ENCODE measurements around the gene AGBL1. TPM values are rescaled to one million over a fixed set of nuclear protein-coding genes. Genes with fewer than 3 reads are reported as not detected.

The AGBL1 gene
- total RNA-seq, 1 donor from 2014 or later = not detected

GRCh38 chr15:86894269-86894668 is 814.6 kb downstream of the AGBL1 start:
- no peak for ATAC-seq
- no peak for DNase-seq (ENCODE audit: low spot score)

- DNase-seq (ENCODE audit: low spot score) (no peak), ATAC-seq (no peak)
Measured at GRCh38 chr15:86903642-86904421, 824.2 kb downstream of the AGBL1 start.

GRCh38 chr15:86905625-86906256 is 826.1 kb downstream of the AGBL1 start:
- no peak for ATAC-seq
- no peak for DNase-seq (ENCODE audit: low spot score)

GRCh38 chr15:86906376-86906775 is 826.7 kb downstream of the AGBL1 start:
- DNase-seq (ENCODE audit: low spot score) (no peak), ATAC-seq (no peak)

DNA sequence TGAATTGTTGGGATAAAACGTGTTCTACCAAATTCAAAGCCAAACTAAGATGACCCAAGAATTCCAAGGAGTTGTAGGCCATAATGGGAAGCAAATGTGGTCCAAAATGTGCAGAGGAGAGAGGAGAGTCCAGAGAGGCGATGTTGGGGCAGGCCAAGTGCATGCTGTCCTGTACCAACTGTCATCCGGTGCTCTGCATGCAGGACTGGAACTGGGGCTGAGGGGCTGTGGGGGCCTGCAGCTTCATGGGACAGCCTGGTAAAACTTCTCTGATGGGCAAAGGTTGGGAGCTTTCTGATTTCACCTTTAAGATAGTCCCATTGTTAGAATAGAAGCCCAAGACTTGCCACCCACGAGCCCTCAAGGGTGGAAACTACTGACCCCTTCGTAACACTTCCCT is 831.4 kb downstream of the AGBL1 start:
- DNase-seq (ENCODE audit: low spot score) = no peak

DNA sequence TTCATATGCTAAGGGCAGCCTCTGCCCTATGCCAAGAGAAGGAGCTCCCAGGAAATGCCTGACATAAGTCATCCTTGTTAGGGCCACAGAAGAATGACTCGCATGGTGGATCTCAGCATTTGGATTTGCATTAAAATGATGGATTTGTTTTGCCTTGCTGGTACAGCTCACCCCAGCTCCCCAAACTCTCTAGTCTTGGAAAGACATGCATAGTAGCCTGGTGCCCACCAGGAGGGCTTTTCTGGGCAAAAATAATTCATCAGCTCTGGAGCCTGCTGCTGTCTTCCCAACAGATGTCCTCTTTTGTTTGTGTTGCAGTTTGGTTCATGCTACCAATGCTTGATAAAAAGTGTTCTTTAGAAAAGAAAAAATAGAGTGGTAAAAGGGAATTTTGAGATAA is 833.0 kb downstream of the AGBL1 start:
- no peak for DNase-seq (ENCODE audit: low spot score)
- ATAC-seq = no peak

More for the DNA sequence above, 831.4 kb downstream of the AGBL1 start:
- ATAC-seq = no peak

DNA sequence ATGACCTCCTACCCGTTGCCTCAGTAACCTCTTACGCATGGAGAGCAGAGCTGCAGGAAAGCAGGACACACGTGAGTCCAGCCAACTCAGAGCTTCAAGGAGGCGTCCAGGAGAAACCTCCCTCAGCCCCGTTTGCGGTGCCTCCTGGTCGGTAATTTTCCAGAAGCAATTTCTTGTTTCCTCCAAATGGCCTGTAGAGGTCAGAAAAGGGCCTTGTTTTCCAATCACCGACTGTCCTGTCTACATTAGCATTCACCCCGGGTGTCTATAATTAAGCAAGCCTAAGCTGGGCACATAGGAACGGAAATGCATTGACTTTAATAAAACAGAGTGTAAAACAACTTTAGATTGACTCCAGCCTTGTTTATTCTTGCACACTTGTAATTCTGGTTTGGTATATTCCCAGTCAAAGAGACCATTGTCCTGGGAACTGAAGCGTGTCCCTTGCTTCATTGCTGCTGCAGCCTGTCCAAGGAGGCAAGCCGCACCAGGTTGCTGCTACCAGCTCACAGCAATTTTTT is 836.2 kb downstream of the AGBL1 start:
- DNase-seq (ENCODE audit: low spot score) = no peak

DNA sequence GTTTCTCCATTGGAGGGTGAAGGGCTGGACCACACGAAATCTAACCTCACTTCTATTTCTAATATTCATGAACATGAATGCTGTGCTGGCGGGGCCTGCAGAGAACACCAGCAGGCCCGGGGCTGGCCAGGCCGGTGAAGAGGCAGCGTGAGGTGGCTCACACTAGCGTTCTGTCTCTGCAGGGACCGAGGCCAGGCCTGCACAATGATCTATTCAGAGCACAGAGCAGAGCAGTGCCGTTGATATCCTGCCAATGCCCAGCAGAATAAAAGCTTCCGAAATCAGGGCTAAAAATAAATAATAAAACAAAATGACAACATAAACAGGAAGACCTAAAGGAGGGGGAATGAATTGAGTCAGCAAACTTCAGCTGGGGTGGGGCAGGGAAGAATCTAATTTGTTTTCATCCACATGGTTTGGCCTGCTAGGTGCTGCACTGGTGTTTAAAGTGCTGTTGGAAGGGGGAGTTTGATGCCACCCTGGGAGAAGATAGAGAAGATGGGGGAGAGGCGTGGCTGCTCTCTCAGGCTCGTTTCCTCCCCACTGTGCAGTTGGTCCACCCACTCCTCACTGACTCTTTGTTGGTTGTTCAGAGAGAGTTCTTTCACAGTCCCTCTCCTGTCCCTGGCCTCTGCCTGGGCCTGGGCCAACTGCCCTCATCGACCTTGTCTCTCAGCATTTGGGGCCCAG is 837.1 kb downstream of the AGBL1 start:
- DNase-seq (ENCODE audit: low spot score) (no peak), ATAC-seq (no peak)

More for the DNA sequence above, 836.2 kb downstream of the AGBL1 start:
- ATAC-seq = peak; percentile 84

DNA sequence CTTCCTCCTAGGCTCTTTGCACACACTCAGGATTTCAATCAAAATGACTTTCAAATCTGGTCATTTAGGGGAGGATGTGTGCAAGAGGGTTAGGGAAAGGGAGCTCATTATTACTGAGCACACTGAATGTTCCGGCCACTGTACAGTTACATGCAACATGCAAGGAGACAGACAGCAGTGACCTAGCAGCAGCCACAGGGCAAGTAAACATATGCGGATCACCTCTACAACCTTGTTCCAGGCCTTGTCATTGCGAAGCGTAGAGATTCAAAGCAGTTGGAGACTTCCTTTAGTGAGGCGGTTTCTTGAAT is 837.6 kb downstream of the AGBL1 start:
- ATAC-seq (no peak), DNase-seq (ENCODE audit: low spot score) (no peak)

DNA sequence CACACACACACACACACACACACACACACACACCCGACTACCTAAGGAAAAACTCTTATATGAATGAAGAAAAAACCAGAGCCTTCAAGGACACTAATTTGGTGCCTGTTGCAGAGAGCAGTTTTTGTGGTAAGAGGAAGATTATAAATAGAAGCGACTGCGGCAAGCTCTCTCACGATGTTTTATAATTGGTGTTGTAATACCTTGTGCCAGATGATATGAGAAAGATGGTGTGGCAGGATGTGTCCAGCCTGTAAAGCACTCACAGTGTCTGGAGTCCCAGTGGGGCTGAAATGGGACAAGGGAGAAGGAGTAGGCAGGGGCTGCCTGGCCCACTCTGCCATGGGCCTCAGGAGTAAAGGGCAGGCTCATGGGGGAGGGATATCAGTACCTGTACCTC is 839.9 kb downstream of the AGBL1 start:
- DNase-seq (ENCODE audit: low spot score) = no peak
- no peak for ATAC-seq

- DNase-seq (ENCODE audit: low spot score) = no peak
- ATAC-seq = no peak
Measured at GRCh38 chr15:86929461-86929860, 849.8 kb downstream of the AGBL1 start.

- DNase-seq (ENCODE audit: low spot score) (no peak), ATAC-seq (no peak)
Measured at GRCh38 chr15:86932456-86932855, 852.8 kb downstream of the AGBL1 start.

DNA sequence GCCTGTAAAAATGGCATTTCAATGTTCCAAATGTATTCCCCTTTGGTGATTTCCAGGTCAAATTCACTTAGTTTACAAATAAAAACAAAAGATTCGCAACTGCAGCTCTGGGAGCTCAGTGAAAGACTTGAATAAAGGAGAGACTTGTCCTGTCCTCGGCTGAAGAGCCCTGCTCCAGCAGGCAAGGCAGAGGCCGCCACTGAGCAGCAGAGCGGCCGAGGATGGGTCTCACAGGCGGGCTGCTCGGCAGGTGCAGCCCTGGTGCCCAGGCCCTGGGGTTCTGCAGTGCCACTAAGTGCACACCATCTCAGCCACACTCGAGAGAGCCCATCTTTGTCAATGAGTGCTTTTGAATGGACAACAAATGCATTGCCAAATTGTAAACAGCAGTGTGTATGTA is 856.2 kb downstream of the AGBL1 start:
- DNase-seq (ENCODE audit: low spot score) (no peak), ATAC-seq (no peak)

DNA sequence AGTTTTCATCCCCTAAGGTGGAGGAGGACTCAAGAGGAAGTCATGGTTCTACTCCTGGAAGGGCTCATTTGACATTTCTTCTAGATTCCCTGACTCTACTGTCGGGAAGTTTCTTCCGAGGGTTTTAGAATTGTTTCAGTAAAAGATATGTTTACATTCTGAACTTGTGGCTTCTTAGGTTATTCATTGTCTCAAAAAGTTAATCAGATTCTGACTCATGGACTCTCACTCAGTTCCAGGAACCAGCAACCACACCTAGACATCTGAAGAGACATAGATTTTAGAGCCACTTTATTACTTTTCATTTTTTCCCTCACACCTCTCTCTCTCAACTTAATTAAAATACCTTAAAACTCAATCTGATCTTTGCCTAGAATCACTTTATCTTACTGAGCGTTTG is 862.6 kb downstream of the AGBL1 start:
- ATAC-seq = no peak
- no peak for DNase-seq (ENCODE audit: low spot score)

GRCh38 chr15:86948719-86949118 is 869.0 kb downstream of the AGBL1 start:
- DNase-seq (ENCODE audit: low spot score) (no peak), ATAC-seq (no peak)

GRCh38 chr15:86959254-86959653 is 879.6 kb downstream of the AGBL1 start:
- ATAC-seq (no peak), DNase-seq (ENCODE audit: low spot score) (no peak)

DNA sequence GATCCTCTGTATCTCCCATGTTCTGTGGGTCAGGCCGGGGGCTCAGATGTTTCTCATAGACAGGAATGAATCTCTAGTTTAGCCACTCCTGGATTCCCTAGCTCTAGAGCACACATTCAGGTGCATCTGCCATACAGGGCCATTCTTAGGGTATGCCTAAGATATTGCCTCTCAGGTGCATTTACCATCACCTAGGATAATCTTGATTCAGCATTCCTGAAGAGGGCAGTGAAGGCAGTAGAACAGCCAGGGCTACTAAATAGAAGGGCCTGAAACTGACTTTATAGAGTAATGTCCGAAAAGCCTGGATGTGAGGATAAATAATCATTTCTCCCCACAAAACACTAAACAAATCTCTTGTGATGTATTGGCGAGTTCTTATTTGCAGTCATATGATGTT is 882.0 kb downstream of the AGBL1 start:
- DNase-seq (ENCODE audit: low spot score) (no peak), ATAC-seq (no peak)

GRCh38 chr15:86964271-86964670 is 884.6 kb downstream of the AGBL1 start:
- no peak for ATAC-seq
- DNase-seq (ENCODE audit: low spot score) = no peak

GRCh38 chr15:86968244-86968643 is 888.6 kb downstream of the AGBL1 start:
- DNase-seq (ENCODE audit: low spot score) (no peak), ATAC-seq (no peak)

DNA sequence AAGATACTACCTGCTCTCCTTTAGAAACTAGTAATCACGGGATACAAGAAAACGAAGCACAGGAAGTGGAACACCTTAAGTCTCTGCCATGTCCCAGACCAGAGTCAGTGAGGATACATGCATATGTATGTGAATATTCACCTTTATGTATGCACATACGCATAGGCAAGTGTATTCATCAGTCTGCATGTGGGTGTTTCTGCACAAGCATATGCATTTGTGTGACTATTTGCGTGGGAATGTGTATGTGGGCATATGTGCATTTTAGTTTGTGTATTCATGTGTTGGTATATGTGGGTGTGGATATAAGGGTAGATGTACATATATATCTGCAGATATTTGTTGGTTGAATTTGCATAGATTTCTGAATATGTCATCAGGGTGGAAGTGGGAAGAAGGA is 889.7 kb downstream of the AGBL1 start:
- ATAC-seq (no peak), DNase-seq (ENCODE audit: low spot score) (no peak)

DNA sequence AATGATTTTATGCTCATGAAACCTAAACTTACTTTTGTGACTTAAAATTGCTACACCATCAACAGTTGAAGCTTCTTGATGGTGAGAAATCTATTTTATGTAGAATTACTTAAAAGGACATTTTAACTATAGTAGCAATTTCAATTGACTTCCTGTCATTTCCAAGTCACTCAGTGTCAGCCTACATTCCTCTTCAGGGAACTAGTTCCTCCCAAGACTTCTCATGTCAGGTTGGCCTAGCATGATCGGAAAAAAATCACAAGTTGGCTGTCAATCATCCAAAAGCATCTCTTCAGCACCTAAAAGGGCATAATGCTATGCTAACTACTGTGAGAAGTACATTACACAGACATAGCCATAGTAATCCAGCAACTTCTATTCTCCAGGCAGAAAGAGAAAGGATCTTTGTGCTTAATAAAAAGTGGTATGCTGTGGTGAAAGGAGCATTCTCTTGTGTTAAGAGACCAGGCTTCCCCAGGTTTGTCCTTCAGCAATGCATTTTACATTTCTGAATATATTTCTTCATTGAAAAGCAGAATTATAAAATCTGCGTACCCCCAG is 893.7 kb downstream of the AGBL1 start:
- ATAC-seq = no peak
- DNase-seq (ENCODE audit: low spot score) = no peak

DNA sequence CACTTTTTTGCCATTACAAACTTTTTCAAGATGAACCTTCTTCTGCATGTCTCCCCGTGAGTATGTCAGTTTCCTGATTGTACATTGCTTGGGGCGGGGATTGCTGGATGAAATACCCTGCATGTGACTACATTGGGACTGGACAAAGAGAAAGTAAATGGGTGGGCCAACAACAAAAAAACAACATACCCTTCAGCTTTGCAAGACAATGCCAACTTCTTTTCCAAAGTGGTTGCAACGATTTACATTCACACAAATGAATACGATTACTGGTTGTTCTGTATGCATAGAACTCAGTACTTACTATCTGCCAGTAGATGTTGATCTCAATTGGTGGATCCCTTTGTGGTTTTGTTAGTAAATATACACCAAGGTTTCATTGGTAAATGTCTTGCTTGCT is 908.4 kb downstream of the AGBL1 start:
- DNase-seq (ENCODE audit: low spot score) (no peak), ATAC-seq (no peak)
